Epithelial cell of proximal tubule (primary cell): ENCODE measurements around the gene CSNK1G2. TPM values are rescaled to one million over a fixed set of nuclear protein-coding genes. Genes with fewer than 3 reads are reported as not detected.

Experiments
- DNase-seq: peaks from one replicate; pipeline ENCODE4 v3.0.0-alpha.2; 2011; ENCODE audit warnings: low read depth
- H3K4me3 ChIP-seq: 2 replicates; pipeline ENCODE4 v1.5.1; 2011; ENCODE audit warnings: low read depth, mild to moderate bottlenecking, low read length
- CTCF ChIP-seq: conservative IDR thresholded peaks from 2 replicates; pipeline ENCODE4 v1.5.1; 2012; ENCODE audit warnings: low read depth, mild to moderate bottlenecking, low read length
- total RNA-seq: library from RNA; depleted of rRNA; stranded (reverse); fragments of >200 nt; gene quantifications from 2 replicates; pipeline ENCODE4 v1.2.3, GENCODE V29; 2015

CSNK1G2 gene
- total RNA-seq, 1 donor from 2014 or later, result 82.9 TPM

DNA sequence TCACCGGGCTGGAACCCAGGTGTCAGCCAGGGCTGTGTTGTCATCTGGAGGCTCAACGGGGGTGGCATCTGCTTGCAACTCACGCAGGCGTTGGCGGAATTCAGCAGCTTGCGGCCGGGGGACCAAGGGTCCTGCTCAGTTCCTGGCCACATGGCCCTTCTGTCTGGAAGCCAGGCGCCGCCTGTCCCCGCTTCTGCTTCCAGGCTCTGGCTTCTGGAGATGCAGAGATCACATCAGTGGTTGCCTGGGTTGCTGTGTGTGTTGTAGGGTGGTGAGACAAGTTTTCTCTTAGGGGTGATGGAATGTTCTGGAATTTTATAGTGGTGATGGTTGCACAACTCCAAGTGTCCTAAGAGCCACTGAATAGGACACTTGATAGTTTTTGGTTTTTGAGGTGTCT lies 30.8 kb upstream of the CSNK1G2 start:
- no peak for TF ChIP-seq CTCF
- DNase-seq, result no peak
- H3K4me3 ChIP-seq, result no peak overlapping the region

DNA sequence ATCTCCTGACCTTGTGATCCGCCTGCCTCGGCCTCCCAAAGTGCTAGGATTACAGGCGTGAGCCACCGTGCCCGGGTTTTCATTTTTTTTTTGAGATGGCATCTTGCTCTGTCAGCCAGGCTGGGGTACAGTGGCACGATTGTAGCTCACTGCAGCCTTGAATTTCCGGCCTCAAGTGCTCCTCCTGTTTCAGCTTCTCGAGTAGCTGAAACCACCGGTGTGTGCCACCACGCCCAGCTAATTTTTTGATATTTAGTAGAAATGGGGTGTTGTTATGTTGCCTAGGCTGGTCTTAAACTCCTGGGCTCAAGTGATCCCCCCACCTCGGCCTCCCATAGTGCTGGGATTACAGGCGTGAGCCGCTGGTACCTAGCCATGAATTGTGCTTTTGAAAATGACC lies 29.9 kb upstream of the CSNK1G2 start:
- TF ChIP-seq CTCF, result no peak
- no peak overlapping the region for H3K4me3 ChIP-seq
- DNase-seq, result no peak

DNA sequence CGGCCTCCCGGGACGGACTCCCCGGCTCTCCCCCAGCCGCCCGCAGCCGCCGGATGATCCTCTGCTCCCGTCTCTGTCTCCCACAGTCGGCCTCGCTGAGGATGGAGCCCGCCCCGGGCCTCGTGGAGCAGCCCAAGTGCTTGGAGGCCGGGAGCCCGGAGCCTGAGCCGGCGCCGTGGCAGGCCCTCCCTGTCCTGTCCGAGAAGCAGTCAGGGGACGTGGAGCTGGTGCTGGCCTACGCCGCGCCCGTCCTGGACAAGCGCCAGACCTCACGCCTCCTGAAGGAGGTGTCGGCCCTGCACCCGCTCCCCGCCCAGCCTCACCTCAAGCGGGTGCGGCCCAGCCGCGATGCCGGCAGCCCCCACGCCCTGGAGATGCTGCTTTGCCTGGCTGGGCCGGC lies 29.0 kb upstream of the CSNK1G2 start:
- DNase-seq, result no peak
- no peak overlapping the region for H3K4me3 ChIP-seq
- no peak for TF ChIP-seq CTCF

DNA sequence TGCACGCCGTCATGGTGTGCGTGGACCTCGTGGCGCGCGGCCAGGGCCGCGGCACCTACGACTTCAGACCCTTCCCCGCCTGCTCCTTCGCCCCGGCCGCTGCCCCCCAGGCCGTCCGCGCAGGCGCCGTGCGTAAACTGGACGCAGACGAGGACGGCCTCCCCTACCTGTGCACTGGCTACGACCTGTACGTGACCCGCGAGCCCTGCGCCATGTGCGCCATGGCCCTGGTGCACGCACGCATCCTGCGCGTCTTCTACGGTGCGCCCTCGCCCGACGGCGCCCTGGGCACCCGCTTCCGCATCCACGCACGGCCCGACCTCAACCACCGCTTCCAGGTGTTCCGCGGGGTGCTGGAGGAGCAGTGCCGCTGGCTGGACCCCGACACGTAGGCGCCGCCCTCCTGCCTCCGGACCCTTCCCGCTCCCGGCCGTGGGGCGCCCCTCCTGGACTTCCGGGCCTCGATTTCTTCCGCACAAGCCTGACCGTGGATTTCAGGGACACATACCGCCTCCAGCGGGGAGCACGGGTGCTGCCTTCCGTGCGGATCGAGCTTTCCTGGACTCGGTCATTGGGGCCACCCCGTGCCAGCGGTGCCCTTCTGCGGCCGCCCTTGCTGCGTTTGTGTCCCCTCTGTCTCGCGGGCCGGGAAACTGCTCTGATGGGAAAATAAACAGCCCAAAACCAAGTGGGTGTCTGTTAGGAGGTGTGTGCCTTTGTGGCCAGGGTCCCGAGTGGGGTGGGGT lies 28.0 kb upstream of the CSNK1G2 start:
- DNase-seq, result no peak
- H3K4me3 ChIP-seq, result no peak overlapping the region
- TF ChIP-seq CTCF, result no peak

DNA sequence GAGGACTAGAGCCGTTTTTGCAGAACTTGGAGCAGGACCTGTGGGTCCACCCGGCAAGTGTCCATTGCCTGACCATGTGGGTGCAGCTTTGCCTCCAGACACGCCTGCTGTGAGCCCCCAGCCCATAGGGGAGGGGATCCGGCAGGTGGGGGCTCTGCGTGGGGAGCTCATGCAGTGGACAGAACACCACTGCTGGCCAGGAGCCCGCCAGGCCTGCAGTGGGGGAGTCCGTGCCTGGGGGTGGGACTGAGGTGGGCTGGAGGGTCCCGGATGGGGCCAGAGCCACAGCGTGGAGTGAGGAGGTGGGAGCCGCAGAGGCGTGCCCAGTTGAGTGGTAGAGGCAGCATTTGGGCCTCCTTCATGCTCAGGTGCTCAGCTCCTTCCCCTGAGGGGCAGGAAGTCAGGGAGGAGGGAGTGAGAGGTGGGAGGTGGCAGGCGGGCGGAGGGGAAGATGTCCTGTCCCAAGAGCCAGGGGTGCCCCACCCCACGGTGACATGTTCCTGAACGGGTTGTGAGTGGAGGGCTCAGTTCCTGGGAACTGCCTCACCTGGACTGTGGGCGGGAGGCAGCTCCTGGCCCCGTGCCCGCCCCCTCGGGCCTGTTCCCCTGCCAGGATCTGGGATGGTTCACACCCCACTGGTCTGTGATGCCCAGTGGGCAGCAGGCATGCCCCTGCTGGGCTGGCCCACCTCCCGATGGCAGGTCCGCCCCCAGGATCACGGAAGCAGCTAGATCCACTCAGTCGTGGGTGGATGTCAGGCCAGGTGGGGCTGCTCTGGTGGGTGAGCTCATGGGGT lies 27.0 kb upstream of the CSNK1G2 start:
- no peak overlapping the region for H3K4me3 ChIP-seq
- TF ChIP-seq CTCF, result no peak
- DNase-seq, result no peak

DNA sequence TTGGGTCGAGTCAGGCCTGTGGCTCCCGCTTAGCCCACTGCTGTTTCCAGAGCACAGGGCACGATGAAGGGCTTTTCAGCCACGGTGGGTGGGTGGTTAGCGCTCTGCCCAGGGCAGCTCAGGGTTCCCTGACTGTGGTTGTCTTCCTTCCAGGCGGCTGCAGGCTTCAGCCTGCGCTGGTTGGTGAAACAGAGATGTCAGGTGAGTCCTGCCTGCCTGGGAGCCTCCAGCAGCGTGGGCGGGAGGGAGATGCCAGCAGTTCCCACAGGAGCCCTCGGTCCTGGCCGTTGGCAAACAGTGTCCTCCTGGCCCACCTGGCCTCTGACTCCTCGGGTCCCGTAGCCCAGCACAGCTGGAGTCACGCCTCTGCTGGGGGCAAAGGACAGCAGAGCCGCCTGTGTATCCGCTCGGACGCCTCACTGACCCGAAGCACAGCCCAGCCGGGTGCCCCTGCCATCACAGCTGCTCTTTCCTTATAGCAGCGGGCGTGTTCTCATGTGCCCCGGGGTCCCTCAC lies 26.1 kb upstream of the CSNK1G2 start:
- no peak for TF ChIP-seq CTCF
- H3K4me3 ChIP-seq, result no peak overlapping the region
- DNase-seq, result no peak
